Measurements from ENCODE around the gene AADACL4. TPM values are rescaled to one million over a fixed set of nuclear protein-coding genes. Genes with fewer than 3 reads are reported as not detected.

Gene AADACL4
- total and polyA plus RNA-seq, 2 of the 8 experiments (the other 6 are each of a cell fraction or from before 2014, with no cell fraction given), result 0.08 TPM; not detected in 1

- TF ChIP-seq ZNF274 (IDR thresholded peaks at IDR 0.05; ENCODE audit: borderline replicate concordance, extremely low read depth, low read length) (no peak), EGR1 (IDR thresholded peaks at IDR 0.05; ENCODE audit: borderline replicate concordance, low read depth, low read length) (no peak)
Observed at GRCh38 chr1:12600880-12601633, 42.8 kb upstream of the AADACL4 start (continued).

All from H1 (cell line).